Stimulated activated CD8-positive, alpha-beta memory T cell treated with anti-CD3 and anti-CD28 coated beads, Interleukin-12 subunit alpha, Interleukin-12 subunit beta, amount 100 ng/mL, for 24 hours (primary cell): ENCODE data around the gene KCNK5.

Source experiments
- DNase-seq: peaks from one replicate; pipeline ENCODE4 v3.0.0-alpha.2; 2020; ENCODE audit errors: extremely low read depth

Gene KCNK5

DNA sequence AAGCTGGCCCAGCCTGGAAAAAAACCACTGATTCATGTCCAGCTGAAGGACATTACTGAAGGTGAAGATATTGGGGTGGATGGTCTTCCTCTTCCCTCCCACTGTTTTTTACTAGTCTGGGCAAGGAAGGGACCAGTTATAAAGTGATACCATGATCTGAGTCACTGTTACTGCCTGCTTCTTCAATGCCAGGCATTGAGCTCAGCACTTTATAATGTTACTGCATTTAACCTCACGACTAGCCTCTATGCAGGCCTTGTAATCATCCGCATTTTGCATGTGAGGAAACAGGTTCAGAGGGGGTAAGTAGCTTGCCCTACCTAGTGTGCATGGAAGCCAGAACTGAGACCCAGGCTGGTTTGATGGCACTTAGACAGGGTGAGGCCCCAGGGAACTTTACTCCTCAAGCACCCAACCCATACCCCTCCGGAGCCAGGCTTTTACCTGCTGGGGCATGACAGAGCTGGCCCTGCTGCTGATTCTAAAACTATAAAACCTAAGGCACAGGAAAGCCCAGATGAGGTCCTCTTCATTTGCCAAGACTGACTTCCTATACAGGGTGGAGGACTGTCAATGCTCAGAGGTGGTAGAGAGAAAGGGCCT is 11.0 kb upstream of the KCNK5 start:
- DNase-seq: no peak

DNA sequence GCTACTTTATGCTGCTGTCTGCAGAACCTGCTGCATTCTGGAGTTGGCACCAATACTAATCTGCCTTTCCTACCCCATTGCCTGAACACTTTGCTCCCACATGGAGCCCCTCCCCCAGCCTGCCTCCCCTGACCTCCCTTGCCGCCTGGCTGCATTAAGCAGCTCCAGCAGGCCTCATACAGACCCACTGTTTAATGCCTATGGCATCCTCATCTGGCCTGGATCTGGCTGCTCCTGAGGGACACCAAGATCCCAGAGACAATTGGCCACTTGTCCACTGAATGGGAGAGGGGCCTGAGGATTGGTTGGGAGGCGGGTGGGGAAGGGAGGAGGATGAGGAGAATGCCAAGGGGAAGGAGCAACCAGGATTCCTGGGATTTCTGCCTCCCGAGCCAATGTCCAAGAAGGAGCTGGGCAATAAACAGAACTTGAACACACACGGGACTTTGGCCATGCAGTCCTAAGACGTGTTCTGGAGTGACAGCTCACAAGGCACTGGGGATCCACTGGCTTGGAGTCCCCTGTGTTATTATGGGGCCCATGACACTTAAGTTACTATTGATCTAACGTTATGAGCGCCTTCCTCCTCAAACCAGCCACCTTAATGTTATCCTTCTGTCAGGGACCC is 10.4 kb upstream of the KCNK5 start:
- DNase-seq: no peak

- DNase-seq: no peak
Measured at GRCh38 chr6:39236742-39237141, 7.5 kb upstream of the KCNK5 start.

DNA sequence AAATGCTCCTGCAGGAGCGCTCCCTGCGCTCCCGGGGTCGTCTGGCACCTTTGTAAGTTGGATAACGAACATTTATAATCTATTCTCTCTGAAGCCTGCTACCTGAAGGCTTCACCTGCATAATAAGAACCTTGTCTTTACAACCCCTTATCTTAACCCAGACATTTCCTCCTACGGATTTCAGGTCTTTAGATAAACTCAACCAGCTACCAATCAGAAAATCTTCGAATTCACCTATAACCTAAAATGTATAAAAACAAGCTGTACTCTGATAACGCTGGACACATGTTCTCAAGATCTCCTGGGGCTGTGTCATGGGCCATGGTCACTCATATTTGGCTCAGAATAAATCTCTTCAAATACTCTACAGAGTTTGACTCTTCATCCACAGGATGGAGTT is 4.1 kb upstream of the KCNK5 start:
- DNase-seq: no peak

GRCh38 chr6:39231521-39232243 is 2.4 kb upstream of the KCNK5 start:
- DNase-seq: no peak

- no peak for DNase-seq
Measured at GRCh38 chr6:39230654-39231035, 1.4 kb upstream of the KCNK5 start.

DNA sequence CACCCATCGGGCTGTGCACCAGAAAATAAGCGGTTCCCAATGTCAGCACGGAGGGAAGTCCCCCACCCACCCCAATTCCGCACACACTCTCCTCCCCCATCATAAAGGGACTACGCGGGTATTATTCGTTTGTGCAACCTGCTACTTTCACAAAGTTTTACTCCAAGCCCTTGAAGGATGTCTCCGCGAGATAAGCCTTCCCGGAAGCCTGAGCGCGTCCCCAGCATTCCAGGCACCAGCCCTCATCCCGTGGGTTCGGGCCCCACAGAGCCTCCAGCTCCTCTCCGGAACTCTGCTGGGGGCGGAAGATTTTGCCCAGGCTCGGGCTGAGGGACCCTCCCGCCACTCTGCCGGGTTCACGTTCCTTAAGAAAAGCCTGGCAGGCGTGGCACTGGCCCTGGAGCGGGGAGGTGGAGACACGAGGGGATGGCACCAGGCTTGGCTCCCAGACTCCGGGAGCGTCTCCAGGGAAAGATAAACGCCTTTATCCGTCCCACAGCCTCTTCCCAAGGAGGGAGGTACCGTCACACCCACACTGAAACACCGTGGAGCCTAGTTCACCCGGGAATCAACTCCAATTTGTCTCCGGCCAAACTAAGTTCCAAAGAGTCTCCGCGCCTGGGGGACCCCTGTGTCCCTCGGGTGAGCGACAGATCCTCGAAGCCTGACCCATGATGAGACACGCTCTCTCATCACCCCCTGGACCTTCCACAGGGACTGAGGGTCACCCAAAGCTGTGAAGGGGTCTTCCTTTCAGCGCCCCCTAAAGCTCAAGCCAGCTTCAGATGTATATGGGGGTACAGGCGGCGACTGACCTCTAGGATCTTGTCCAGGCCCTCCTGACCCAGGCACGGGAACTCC is 934 bp downstream of the KCNK5 start:
- no peak for DNase-seq

- DNase-seq: no peak
Measured at GRCh38 chr6:39227476-39227875, 1.8 kb downstream of the KCNK5 start.

GRCh38 chr6:39226639-39227329 is 2.5 kb downstream of the KCNK5 start:
- no peak for DNase-seq

GRCh38 chr6:39225946-39226437 is 3.3 kb downstream of the KCNK5 start:
- DNase-seq: no peak

DNA sequence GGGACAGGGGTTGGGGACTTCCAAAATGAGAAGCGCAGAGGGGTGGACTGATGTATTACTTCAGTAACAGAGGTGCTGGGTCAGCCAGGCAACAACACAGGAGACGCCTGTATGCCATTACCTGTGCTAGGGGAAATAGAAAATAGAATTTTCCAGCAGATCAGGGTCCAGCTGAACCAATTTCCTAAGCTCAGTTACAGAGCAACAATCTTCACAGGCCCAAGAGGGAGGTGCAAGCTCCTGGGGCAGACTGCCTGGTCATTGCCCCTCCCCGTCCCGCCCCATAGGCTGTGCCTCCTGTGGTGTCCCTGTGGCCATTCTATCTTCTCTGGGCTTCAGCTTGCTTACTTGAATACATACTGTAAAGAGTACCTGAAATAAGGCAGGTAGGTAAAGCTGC is 3.7 kb downstream of the KCNK5 start:
- no peak for DNase-seq

DNA sequence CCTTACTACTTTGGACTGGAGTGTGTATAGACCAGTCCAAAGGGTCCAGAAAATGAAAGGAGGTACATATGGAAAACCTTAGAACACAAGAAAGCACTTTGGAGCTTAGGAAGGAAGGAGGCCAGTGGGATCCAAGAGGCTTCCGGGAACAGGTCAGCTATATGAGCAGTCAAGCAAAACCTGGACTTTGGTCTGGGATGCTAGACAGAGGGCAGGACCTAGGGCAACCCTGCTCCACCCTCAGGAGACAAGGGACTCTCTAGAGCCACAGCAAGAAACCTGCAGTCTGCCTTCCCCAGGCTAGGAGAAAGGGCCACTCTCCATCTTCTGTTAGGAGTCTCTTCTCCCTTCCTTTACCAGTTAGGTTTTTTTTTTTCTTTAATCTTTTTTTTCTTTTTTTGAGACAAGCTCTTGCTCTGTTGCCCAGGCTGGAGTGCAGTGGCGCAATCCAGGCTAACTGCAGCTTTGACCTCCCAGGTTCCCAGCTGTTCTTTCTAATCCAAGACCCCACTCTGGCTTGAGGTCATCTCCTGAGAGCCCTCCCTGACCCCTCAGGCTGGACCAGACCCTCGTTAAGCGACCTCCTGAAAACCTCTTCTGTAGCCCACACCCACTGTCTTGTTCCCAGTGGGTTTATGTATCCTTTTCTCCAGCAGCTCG is 4.6 kb downstream of the KCNK5 start:
- no peak for DNase-seq

GRCh38 chr6:39224011-39224410 is 5.3 kb downstream of the KCNK5 start:
- DNase-seq: no peak

DNA sequence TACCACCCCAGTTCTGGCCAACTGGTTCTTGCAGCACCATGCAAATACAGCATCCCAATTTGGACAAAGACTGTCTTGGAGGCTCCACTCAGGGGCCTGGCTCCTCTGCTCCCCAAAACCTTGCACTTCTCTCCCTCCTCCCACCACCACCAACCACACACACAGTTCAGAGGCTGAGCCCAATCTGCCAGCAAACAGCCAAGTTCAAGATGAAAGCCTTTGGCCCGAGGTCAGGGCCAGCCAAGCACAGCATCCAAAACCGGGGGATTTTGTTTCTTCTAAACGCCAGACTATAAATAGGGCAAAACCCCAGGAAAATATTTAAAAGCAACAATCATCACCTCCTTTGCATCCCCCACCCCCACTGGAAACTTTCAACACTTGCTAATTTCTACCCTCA is 5.7 kb downstream of the KCNK5 start:
- no peak for DNase-seq

DNA sequence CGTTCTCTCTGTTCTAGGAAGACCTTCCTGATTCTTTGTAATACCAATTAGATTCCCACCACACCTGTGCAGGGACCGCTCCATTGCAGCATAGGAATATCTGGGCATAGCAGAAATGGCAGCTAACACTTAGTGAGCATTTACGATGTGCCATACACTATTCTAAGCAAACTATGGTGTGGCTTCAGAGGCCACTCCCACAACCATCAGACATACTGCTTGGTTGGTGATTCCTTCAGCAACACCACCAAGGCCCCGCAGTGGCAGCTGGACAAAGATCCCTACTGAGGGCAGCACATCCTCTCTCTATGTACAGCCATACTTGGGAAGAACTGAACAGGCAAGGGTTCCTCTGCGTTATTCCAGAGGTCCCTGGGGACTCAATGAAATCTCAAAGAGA is 6.2 kb downstream of the KCNK5 start:
- no peak for DNase-seq

DNA sequence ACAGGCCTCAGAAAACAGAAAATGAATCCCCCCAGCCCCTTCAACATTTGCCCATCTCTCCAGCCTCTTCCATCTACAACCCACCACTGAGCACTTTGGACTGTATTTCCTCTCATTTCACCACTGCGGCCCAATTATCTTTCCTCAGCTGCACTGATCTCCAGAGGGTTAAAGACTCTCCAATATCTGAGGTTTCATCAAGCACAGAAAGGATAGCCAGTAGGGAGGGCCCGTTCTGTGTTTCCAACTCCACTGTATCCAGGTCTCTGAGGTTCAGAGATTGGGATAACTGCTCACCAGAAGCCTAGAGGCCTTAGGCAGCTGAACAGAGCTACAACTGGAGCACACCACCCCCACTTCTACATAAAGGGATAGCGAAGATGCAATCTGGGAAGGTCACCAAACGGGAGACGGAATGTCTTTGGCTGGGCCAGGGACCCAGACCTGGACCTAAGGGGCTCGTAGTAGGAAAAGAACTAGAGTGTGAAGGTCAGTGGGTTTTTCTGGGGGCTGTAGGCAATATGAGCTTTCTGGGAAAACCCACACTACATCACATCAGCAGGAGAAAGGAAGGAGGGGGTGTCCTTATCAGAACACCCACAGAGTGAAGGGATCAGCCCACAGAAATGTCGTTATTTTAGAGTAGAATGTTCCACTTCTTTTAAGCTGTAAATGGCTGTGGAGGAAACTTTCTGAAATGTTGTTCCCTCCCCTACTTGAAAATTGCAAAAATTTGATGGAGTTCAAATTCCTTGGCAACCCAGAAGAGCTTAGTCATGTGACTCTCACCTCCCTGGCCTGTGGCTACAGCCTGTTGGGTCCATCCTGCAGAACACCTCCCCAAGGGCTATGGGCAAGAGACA is 7.3 kb downstream of the KCNK5 start:
- no peak for DNase-seq

- no peak for DNase-seq
Measured at GRCh38 chr6:39221115-39221514, 8.2 kb downstream of the KCNK5 start.

DNA sequence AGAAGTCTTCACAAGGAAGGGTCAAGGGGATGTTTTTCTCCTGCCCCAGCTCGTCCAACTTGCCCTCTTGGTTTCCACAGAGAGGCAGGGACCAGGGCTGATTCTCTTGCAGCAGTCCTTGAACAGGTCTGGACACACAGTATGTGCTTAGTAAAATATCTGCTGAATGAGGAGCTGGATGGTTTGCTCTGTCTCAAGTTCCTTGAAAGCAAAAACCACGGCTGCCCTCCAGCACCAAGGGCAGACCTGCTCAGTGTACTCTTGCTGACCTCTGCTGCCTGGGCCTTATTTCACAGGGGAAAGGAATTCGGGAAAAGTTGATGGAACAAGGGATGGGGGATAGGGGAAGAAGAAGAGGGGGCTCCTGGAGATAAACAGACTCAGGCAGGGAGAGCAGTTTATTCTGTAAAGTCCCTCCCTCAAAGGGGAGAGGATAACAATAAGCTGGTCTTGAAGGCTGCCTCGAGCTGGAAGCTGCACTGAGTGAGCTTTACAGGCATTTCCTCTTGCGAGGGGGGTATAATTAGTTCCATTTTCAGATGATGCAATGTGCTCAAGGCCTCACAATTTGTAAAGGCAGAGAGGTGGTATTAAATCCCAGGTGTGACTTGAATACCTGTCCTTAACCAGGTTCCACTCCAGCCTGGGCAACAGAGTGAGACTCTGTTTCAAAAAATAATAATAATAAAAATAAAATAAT is 10.3 kb downstream of the KCNK5 start:
- no peak for DNase-seq

DNA sequence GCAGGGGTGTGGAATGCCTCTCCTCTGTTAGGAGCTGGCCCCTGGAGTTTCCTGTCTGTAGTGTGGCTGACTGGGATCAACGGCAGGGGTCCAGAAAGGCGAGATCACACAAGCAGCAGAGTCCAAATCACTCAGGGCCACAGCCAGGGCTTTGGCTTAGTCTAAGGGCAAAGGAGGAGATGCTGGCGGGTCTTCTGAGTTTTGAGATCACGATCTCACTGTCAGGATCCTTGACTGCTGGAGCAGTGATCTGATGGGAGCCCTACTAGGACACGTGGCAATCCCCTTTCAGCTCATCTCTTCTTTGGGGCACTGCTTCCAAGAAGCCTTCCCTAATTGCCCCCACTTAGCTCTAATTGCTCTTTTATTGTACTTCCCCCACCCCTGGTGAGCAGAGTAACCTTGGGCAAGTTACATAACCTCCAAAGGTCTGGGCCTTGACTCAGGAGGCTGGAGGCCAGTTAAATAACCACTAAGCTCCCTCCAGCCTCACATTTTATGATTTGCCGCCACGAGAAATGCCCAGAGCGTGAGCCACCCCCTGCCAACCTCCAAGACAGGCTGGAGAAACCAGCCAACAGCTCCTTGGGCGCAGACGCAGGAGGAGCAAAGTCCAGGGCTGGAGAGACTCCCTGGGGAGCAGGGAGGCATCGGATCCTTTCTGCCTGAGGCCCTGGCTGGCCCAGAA is 12.0 kb downstream of the KCNK5 start:
- no peak for DNase-seq
